Spleen (tissue), 11 donors: Measurements from ENCODE around the gene MMD. TPM values are rescaled to one million over a fixed set of nuclear protein-coding genes. Genes with fewer than 3 reads are reported as not detected.

Experiments
- DNase-seq: peaks from one replicate; pipeline ENCODE4 v3.0.0-alpha.2; 2020
- H3K27ac ChIP-seq, 8 donors: fragments of 200-600 bp; sonication (generic) in 7 of 8; 1 replicate in 4 of 8; 2 replicates in 4 of 8; pipeline versions ENCODE4 v1.5.0 to v1.8.0; 2016 to 2021; ENCODE audit warnings: inconsistent platforms in 4 of 8, mild to moderate bottlenecking in 4 of 8, moderate library complexity in 1 of 8
- H3K27me3 ChIP-seq, 7 donors: fragments of 200-600 bp; sonication (generic) in 6 of 7; replicated peaks in 1 of 7; 1 replicate in 4 of 7; 2 replicates in 3 of 7; pipeline versions ENCODE4 v1.5.0 to v1.8.0; 2016 to 2021; ENCODE audit warnings: inconsistent platforms in 3 of 7, mild to moderate bottlenecking in 1 of 7
- H3K36me3 ChIP-seq, 6 donors: fragments of 200-600 bp; sonication (generic) in 5 of 6; 1 replicate in 4 of 6; 2 replicates in 2 of 6; pipeline versions ENCODE4 v1.5.0 to v1.8.0; 2016 to 2021; ENCODE audit warnings: inconsistent platforms in 2 of 6
- H3K4me1 ChIP-seq, 6 donors: fragments of 200-600 bp; sonication (generic) in 5 of 6; 1 replicate in 3 of 6; 2 replicates in 3 of 6; pipeline versions ENCODE4 v1.5.0 to v1.8.0; 2016 to 2021; ENCODE audit warnings: inconsistent platforms in 3 of 6
- H3K4me3 ChIP-seq, 8 donors: fragments of 200-600 bp; sonication (generic) in 7 of 8; 1 replicate in 4 of 8; 2 replicates in 4 of 8; pipeline versions ENCODE4 v1.5.0 to v1.8.0; 2016 to 2021; ENCODE audit warnings: inconsistent platforms in 4 of 8, mild to moderate bottlenecking in 4 of 8, moderate library complexity in 2 of 8
- H3K9me3 ChIP-seq, 8 donors: fragments of 200-600 bp; sonication (generic) in 7 of 8; 1 replicate in 4 of 8; 2 replicates in 4 of 8; pipeline versions ENCODE4 v1.5.0 to v1.8.0; 2016 to 2021; ENCODE audit warnings: inconsistent platforms in 4 of 8
- POLR2A ChIP-seq, 3 donors: fragments of 450-650 bp; IDR thresholded peaks; one replicate each; pipeline ENCODE4 v1.5.1; 2017; ENCODE audit warnings: antibody characterized with exemption in 3 of 3, mild to moderate bottlenecking in 1 of 3
- POLR2AphosphoS5 ChIP-seq, 3 donors: sonication (generic); formaldehyde crosslinking; IDR thresholded peaks; one replicate each; pipeline ENCODE4 v1.5.1; 2017; ENCODE audit warnings: antibody characterized with exemption in 3 of 3
- WGBS, 5 donors: extraction: QIAGEN DNeasy Blood & Tissue Kit in 3 of 5; methylation state at CpG; one replicate each; pipeline versions ENCODE4 v1.1.5 to v1.1.7; 2013 to 2018; 5-methylcytosine and 5-hydroxymethylcytosine counted together
- intact Hi-C: fragments of 100-400 bp; cut with DNase I; formaldehyde crosslinking; loops from one replicate; pipeline ENCODE4 v1.15.0; 2023; ENCODE audit warnings: low total_unique reads
- polyA plus RNA-seq, 3 donors: library from polyadenylated mRNA; stranded (reverse); fragments of 200-250 nt; gene quantifications; one replicate each; pipeline ENCODE4 v1.2.1, GENCODE V29; 2013
- total RNA-seq, 7 donors: library from RNA; depleted of rRNA in 3 of 7; stranded (reverse); fragments of >200 nt in 3 of 7; fragmentation: NEBNext Ultra II Directional in 4 of 7; extraction: Animal tissue kit (Norgen Biotek cat#: 25700) in 4 of 7; gene quantifications; one replicate each; pipeline versions ENCODE4 v1.1.0 to v1.2.1, GENCODE V29; 2016 to 2021
- TF ChIP-seq, protein P1 (sequence below), 11 experiments: fragments of 200-600 bp in 7 of 11; fragments of 450-650 bp in 4 of 11; sonication (generic) in 4 of 11; IDR thresholded peaks in 8 of 11; conservative IDR thresholded peaks in 3 of 11; 1 replicate in 7 of 11; 2 replicates in 4 of 11; pipeline versions ENCODE4 v1.4.0 to v1.8.0; 2016 to 2021; ENCODE audit warnings: antibody characterized with exemption in 11 of 11, inconsistent platforms in 4 of 11, mild to moderate bottlenecking in 1 of 11
- donor health status: healthy with polysubstance abuse.
- donor health status: DM: no; HTN: no; CAD: no; lungs with moderate emphysema.
- donor health status: DM: no; HTN: no; CAD: no.
- donor health status: Bipolar disorder and iron deficiency.
- donor health status: healthy.
- donor health status: DM: no; HTN: no; CAD: no.
- donor health status: DM: yes; HTN: yes; CAD: no.

MMD gene
- total and polyA plus RNA-seq, 10 donors, result 18.6 to 47.9 (median 37.4) TPM

- WGBS, 5 donors, result 75 to 91% (median 79%) methylated on average over 1 of the region's 1 CpG
- no peak overlapping the region for H3K4me3 ChIP-seq
- no peaks in the 10 kb centered on the region for H3K36me3 ChIP-seq
- H3K27ac ChIP-seq, result no peak overlapping the region
- H3K4me1 ChIP-seq, result no peaks in the 10 kb centered on the region
- TF ChIP-seq POLR2A (IDR thresholded peaks at IDR 0.05) (no peak), POLR2AphosphoS5 (IDR thresholded peaks at IDR 0.05) (no peak)
- TF ChIP-seq, protein P1, sequence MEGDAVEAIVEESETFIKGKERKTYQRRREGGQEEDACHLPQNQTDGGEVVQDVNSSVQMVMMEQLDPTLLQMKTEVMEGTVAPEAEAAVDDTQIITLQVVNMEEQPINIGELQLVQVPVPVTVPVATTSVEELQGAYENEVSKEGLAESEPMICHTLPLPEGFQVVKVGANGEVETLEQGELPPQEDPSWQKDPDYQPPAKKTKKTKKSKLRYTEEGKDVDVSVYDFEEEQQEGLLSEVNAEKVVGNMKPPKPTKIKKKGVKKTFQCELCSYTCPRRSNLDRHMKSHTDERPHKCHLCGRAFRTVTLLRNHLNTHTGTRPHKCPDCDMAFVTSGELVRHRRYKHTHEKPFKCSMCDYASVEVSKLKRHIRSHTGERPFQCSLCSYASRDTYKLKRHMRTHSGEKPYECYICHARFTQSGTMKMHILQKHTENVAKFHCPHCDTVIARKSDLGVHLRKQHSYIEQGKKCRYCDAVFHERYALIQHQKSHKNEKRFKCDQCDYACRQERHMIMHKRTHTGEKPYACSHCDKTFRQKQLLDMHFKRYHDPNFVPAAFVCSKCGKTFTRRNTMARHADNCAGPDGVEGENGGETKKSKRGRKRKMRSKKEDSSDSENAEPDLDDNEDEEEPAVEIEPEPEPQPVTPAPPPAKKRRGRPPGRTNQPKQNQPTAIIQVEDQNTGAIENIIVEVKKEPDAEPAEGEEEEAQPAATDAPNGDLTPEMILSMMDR (IDR thresholded peaks at IDR 0.05 in 8 of 11, conservative IDR thresholded peaks at IDR 0.05 in 3 of 11), result no peak
- peaks cover 0 to 22% (median 13%) of the 10 kb centered on the region in 8 donors for H3K9me3 ChIP-seq
- no peaks in the 10 kb centered on the region for H3K27me3 ChIP-seq
- no peak for DNase-seq
- intact Hi-C loops, result no loop called here
Observed at GRCh38 chr17:55363033-55363432, 58.6 kb downstream of the MMD start.

DNA sequence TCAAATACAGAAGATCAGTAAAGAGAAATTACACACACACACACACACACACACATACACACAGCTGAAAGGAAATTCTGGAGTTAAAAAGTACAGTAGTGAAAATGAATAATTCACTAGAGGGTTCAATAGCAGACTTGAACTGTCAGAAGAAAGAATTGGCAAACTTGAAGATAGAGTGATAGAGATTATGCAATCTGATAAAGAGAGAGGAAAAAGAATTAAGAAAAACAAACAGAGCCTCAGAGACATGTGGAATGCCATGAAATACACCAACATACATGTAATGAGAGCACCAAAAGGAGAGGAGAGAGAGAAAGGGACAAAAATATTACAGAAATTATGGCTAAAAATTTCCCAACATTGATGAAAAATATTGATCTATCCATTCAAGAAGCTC, 60.7 kb downstream of the MMD start:
- Histone ChIP-seq H3K9me3 (peaks cover 0 to 22% (median 13%) of the 10 kb centered on the region in 8 donors), H3K4me3 (no peak overlapping the region), H3K27me3 (no peaks in the 10 kb centered on the region), H3K36me3 (no peaks in the 10 kb centered on the region), H3K27ac (no peak overlapping the region), H3K4me1 (peaks cover 0 to 3% (median 0%) of the 10 kb centered on the region in 6 donors)
- no peak for TF ChIP-seq POLR2AphosphoS5 (IDR thresholded peaks at IDR 0.05)
- TF ChIP-seq POLR2A (IDR thresholded peaks at IDR 0.05), result no peak
- TF ChIP-seq, protein P1 (IDR thresholded peaks at IDR 0.05 in 8 of 11, conservative IDR thresholded peaks at IDR 0.05 in 3 of 11), result no peak
- DNase-seq, result no peak
- intact Hi-C loops, result no loop called here

GRCh38 chr17:55356434-55357328, 65.0 kb downstream of the MMD start:
- no peak for DNase-seq
- H3K9me3 ChIP-seq, result peaks cover 0 to 18% (median 13%) of the 10 kb centered on the region in 8 donors
- no peak overlapping the region for H3K4me3 ChIP-seq
- TF ChIP-seq, protein P1 (IDR thresholded peaks at IDR 0.05 in 8 of 11, conservative IDR thresholded peaks at IDR 0.05 in 3 of 11), result peak; percentile 43 to 87 (median 72)
- TF ChIP-seq POLR2A (IDR thresholded peaks at IDR 0.05), result no peak
- WGBS, 5 donors, result 26 to 39% (median 37%) methylated on average over 3 of the region's 3 CpGs
- peaks cover 0 to 3% (median 0%) of the 10 kb centered on the region in 6 donors for H3K4me1 ChIP-seq
- intact Hi-C loops, result no loop called here
- no peak overlapping the region for H3K27ac ChIP-seq
- no peaks in the 10 kb centered on the region for H3K36me3 ChIP-seq
- no peaks in the 10 kb centered on the region for H3K27me3 ChIP-seq

DNA sequence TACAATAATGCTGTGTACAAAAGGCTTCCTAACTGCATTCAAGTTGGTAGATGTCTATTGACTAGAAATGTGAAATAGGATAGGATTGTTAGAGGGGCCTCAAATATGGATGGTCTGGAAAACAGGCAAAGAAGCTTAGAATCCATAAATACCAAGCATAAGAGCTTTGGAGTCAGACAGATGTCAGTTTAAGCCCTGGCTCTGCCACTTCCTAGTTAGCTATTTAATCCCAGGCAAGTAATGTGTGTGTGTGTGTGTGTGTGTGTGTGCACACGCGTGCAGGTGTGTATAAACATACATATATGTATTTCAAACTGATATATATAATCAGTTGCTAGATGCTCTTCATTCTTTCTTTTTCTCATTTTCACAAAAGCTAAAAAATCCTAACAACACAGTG, 66.7 kb downstream of the MMD start:
- DNase-seq, result no peak
- no peak overlapping the region for H3K4me3 ChIP-seq
- peaks cover 0 to 3% (median 0%) of the 10 kb centered on the region in 6 donors for H3K4me1 ChIP-seq
- TF ChIP-seq POLR2AphosphoS5 (IDR thresholded peaks at IDR 0.05) (no peak), POLR2A (IDR thresholded peaks at IDR 0.05) (no peak)
- TF ChIP-seq, protein P1 (IDR thresholded peaks at IDR 0.05 in 8 of 11, conservative IDR thresholded peaks at IDR 0.05 in 3 of 11), result no peak
- 93 to 98% (median 95%) methylated on average over 2 of the region's 2 CpGs for WGBS, 5 donors
- H3K27ac ChIP-seq, result no peak overlapping the region
- intact Hi-C loops, result no loop called here
- H3K27me3 ChIP-seq, result no peaks in the 10 kb centered on the region
- peaks cover 0 to under 1% (median 0%) of the 10 kb centered on the region in 8 donors for H3K9me3 ChIP-seq
- H3K36me3 ChIP-seq, result no peaks in the 10 kb centered on the region
